K562 treated with DMSO at 1 percent for 48 hours (cell line): ENCODE data around the gene OSBPL7. TPM values are rescaled to one million over a fixed set of nuclear protein-coding genes. Genes with fewer than 3 reads are reported as not detected.

Experiments used
- total RNA-seq: library from RNA; unstranded; fragments of 300-600 nt; gene quantifications from 2 replicates; pipeline ENCODE4 v1.2.3, GENCODE V29; 2022; ENCODE audit warnings: low replicate concordance; ENCODE audit errors: extremely low read depth

OSBPL7 gene, protein sequence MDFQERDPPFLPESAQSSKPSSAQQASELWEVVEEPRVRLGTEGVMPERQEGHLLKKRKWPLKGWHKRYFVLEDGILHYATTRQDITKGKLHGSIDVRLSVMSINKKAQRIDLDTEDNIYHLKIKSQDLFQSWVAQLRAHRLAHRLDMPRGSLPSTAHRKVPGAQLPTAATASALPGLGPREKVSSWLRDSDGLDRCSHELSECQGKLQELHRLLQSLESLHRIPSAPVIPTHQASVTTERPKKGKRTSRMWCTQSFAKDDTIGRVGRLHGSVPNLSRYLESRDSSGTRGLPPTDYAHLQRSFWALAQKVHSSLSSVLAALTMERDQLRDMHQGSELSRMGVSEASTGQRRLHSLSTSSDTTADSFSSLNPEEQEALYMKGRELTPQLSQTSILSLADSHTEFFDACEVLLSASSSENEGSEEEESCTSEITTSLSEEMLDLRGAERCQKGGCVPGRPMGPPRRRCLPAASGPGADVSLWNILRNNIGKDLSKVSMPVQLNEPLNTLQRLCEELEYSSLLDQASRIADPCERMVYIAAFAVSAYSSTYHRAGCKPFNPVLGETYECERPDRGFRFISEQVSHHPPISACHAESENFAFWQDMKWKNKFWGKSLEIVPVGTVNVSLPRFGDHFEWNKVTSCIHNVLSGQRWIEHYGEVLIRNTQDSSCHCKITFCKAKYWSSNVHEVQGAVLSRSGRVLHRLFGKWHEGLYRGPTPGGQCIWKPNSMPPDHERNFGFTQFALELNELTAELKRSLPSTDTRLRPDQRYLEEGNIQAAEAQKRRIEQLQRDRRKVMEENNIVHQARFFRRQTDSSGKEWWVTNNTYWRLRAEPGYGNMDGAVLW
- total RNA-seq: not detected in 2 replicates

DNA sequence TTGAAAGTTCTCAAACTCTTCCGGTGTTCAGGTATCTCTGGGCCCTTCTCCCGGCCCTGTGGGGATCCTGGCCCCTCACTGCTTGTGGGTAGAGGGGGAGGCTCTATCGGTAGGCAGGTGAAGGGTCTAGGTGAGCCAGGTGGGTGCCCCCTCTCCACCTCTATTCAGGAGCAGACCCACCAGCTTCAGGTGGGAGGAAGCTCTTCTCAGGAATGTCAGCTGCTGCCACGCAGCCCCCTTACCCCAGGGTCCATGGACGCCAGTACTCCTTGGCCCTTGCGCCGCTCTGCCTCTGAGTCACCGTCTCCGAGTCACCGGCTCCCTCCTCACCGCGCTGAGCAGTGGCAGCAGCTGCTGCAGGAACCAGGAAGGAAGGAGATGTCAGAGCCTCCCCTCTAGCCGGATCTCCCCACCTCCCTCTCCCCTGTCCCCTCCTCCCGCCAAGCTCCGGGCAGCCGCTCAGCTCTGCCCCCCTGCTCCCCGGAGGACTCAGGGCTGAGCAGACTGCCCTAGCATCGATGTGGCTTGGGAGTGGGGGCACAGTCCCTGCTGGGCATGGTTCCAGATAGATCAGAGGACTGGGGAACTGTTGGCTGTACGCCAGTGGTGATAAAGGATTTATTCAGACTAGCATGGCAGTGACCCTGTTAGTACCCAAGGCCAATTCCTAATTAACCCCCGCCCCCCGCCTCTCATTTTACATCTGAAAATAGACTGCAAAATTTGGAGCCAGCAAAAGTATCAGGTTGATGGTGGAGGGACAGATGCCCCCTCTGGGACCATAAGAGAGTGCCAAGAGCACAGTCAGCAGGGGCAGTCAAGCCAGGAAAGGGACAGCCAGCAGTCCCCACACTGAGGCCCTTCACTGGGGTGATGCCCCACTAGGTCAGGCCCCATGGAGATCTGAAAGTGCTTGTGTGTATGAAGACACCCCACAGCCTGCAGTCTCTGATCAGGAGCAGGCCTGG, at the start of gene OSBPL7:
Gene OSBPL7, minus strand, starts transcription at position 371 of the 968 bp plus-strand sequence. CDS start 1,516 bp downstream, outside the sequence.

DNA sequence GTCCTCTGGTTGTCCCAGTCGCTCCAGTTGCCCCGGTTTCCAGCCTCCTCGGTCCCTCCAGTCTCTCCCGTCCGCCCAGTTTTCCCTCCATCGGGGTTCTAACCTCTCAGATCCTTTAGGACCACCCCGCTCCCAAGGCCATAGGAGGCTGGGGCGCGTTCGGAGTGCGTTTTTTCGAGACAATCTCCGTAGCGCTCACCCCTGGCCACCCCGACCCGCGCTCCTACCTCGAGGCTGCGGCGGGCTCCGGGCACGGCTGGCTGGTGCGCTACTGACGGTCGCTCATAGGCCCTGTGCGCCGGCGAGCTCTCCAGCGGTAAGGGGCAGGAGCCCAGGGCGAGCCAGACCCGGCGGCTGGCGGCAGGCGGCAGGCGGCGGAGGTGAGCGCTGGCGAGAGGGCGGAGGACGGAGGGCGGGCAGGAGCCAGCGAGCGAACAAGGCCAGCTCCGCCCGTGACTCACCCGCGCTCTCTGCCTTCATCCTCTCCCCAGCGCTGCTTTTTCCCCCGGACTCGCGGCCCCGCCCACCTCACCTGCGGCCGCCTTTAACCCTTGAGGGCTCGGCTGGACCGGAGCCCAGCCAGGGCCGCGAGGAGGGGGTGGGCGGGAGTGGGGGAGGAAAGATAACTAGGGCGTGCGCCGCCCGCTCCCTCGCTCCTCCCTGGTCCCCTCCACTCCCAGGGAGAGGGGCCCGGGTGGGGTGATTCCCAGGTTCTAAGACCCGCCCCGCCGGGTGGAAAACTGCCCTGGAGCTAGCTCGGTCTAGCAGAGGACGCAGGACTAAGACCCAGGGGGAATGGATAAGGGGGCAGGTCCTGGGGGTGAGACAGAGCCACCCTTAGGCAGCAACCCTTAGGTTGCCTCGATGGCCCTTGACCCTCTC, 29.3 kb upstream of the OSBPL7 start, which contains the start of gene SP6:
Gene SP6, minus strand, starts transcription at position 472 of the 882 bp plus-strand sequence. CDS start 2,734 bp downstream, outside the sequence.

DNA sequence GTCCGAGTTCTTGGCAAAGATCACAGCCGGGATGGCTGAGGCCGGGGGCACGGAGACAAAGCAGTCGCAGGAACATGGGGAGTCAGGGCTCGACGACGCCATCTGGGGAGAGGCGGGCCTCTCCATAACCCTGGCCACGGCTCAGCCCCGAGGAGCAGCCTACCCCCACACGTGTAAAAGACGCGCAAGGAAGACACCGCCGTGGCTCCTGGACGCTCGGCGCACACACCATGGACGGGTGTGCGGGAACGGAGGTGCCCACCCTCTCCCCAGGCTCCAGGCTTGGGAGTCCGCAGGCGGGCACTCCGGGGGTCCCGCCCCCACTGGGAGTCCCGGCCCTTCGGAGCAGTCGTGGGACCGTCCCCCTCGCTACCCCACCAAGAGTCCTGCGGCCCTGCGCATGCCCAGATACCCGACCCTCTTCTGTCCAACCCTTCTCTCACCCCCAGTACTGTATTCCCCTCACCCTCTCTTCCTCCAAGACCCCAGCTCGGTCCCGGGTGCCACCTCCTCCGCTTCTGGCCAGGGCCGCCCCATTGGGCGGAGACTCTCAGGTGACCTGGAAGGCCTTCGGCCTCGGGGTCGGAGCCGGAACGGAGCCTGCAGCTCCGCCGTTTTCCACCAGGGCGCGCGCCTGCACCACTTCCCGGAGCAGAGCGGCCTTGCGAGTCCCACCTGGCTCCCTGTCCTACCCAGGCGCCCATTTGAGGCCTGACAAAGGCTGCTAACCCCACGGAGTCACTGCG, 19.3 kb upstream of the OSBPL7 start, which contains the start of gene SCRN2:
Gene SCRN2, minus strand, starts transcription at position 532 of the 746 bp plus-strand sequence. Its CDS starts 430 bp downstream, at position 102.

DNA sequence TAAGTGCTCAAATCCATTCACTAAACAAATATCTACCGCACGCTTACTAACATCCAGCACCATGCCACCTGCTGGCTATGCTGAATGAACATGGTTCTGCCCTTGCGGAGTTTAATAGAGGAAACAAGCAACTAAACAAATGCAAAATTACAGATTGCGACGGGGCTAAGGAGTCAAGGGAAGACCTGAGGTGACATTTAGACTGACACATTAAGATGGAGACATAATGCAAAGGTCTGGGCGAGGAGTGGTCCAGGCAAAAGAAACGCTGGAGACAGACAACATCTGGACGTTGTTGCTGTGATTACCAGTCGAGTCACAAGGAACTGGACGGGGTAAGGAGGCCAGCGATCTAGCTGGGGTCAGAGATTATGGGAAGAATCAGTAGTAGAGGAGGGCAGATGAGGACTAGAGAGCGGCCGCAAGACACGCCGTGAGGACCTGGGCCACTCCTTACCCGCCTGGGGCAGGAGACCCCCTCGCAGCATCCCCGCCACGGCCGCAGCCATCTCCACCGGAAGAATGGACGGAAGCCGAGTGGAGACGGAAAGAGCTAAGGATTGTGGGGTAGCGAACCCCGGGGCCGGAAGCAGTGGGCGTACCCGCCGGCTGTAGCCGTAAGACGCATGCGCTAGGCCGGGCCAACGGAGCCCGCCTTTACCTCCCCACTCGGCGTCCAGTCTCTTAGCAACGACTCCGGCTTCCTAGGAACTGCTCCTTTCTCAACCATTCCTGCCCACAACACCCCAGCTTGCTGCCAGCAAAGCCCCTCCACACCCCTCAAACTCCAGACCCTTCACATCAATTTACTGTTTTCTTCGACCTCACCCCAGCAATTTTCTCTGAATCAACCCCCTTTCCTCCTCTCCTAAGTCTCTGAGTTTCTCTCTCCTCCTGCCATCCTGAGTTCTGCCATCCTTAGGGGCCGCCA, 9.7 kb upstream of the OSBPL7 start, which contains the start of the genes LRRC46 and MRPL10:
Gene LRRC46, plus strand, starts transcription at position 668 of the 931 bp plus-strand sequence. CDS start 320 bp downstream, outside the sequence.
Gene MRPL10, minus strand, starts transcription at position 539 of the 931 bp plus-strand sequence. Its CDS starts 30 bp downstream, at position 509.

Other genes with a start within 250 kb of the OSBPL7 start
- gene KPNB1, start 171.9 kb downstream of the OSBPL7 start, total RNA-seq: 125 TPM in 1 of 2 replicates, not detected in the other
- not detected in 2 replicates for gene TBKBP1, start 127.6 kb downstream of the OSBPL7 start, total RNA-seq
- gene TBX21, start 88.6 kb downstream of the OSBPL7 start, total RNA-seq: not detected in 2 replicates
- gene MRPL10, start 9.7 kb upstream of the OSBPL7 start, total RNA-seq: not detected in 2 replicates
- not detected in 2 replicates for gene LRRC46, start 9.9 kb upstream of the OSBPL7 start, total RNA-seq
- gene SCRN2, start 19.5 kb upstream of the OSBPL7 start, total RNA-seq: not detected in 2 replicates
- not detected in 2 replicates for gene SP6, start 29.4 kb upstream of the OSBPL7 start, total RNA-seq
- gene SP2, start 74.4 kb upstream of the OSBPL7 start, total RNA-seq: not detected in 2 replicates
- gene PNPO, start 119.8 kb upstream of the OSBPL7 start, total RNA-seq: not detected in 2 replicates
- not detected in 2 replicates for gene PRR15L, start 136.1 kb upstream of the OSBPL7 start, total RNA-seq
- not detected in 2 replicates for gene CDK5RAP3, start 149.3 kb upstream of the OSBPL7 start, total RNA-seq
- not detected in 2 replicates for gene COPZ2, start 216.0 kb upstream of the OSBPL7 start, total RNA-seq
- gene NFE2L1, start 226.6 kb upstream of the OSBPL7 start, total RNA-seq: 109 and 493 TPM in 2 replicates